Effector memory CD4-positive, alpha-beta T cell (primary cell): Measurements from ENCODE around the gene NSMF.

ENCODE experiments used
- DNase-seq, 3 donors: peaks; one replicate each; pipeline ENCODE4 v3.0.0-alpha.2; 2020
- H3K27ac ChIP-seq: 2 replicates; pipeline ENCODE4 v1.7.0; 2013; ENCODE audit warnings: mild to moderate bottlenecking, low read length, moderate library complexity; ENCODE audit not compliant: insufficient read depth, poor library complexity, severe bottlenecking
- H3K27me3 ChIP-seq: replicated peaks from 2 replicates; pipeline ENCODE4 v1.7.0; 2013; ENCODE audit warnings: mild to moderate bottlenecking, low read length; ENCODE audit not compliant: insufficient read depth, control insufficient read depth, poor library complexity, severe bottlenecking
- H3K36me3 ChIP-seq: 2 replicates; pipeline ENCODE4 v1.7.0; 2013; ENCODE audit warnings: mild to moderate bottlenecking, low read length, moderate library complexity; ENCODE audit not compliant: control insufficient read depth, insufficient read depth
- H3K4me1 ChIP-seq: 2 replicates; pipeline ENCODE4 v1.7.0; 2013; ENCODE audit warnings: low read length, mild to moderate bottlenecking; ENCODE audit not compliant: control insufficient read depth, insufficient read depth, poor library complexity, severe bottlenecking
- H3K4me3 ChIP-seq: 2 replicates; pipeline ENCODE4 v1.7.0; 2013; ENCODE audit warnings: low read length, low read depth, mild to moderate bottlenecking; ENCODE audit not compliant: insufficient read depth, poor library complexity, severe bottlenecking
- H3K9me3 ChIP-seq: 2 replicates; pipeline ENCODE4 v1.7.0; 2013; ENCODE audit warnings: mild to moderate bottlenecking, low read length, moderate library complexity; ENCODE audit not compliant: control insufficient read depth

NSMF gene

DNA sequence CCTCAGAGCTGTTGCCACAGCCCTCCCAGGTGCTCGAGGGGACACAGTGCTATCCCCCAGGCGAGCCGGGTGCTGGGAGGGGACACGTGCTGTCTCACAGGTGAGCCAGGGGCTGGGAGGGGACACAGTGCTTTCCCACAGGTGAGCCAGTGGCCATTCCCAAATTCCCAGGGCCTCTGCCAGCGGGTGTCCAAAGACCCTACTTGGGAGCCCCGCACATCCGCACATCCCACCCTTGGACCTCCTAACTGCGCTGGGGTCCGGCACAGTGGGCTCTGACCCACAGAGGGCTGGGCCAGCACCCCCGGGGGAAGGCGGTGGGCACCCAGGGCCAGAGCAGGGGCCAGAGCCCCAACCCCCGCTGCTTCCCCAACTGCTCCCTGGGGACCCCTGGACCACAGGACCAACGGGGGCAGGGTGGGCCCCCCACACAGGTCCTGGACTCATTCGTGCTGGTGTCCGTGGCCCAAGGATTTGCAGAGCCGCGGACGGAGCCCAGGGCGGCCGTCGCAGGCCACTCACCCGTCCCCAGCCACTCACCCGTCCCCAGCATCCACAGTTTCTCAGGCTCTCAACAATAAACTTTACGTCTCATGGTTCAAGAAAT lies 54.1 kb downstream of the NSMF start:
- Histone ChIP-seq H3K4me1 (peaks cover 15% of the 10 kb centered on the region), H3K4me3 (no peak overlapping the region), H3K36me3 (no peaks in the 10 kb centered on the region), H3K9me3 (no peaks in the 10 kb centered on the region), H3K27me3 (no peaks in the 10 kb centered on the region), H3K27ac (no peak overlapping the region)
- DNase-seq: no peak

DNA sequence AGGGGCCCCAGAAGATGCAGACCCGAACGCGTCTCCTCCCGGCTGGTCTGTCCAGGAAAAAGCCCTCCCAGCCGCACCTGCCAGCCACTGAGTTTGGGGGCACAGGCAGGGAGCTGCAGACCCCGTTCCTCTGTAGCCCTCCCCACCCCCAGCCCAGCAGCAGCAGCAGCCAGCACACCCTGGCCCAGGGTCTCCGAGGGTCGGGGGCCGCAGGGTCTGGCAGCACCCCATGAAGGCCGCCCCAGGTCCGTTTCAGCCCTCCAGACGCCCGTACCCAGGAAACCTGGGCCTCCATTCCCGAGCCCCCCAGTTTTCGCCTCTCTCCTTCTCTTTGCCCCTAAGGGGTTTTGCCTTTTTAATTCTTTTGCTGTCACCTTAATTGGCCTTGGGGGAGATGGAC lies 55.9 kb downstream of the NSMF start:
- no peak overlapping the region for H3K27ac ChIP-seq
- no peak overlapping the region for H3K4me3 ChIP-seq
- no peak for DNase-seq
- no peaks in the 10 kb centered on the region for H3K36me3 ChIP-seq
- no peaks in the 10 kb centered on the region for H3K27me3 ChIP-seq
- H3K9me3 ChIP-seq: no peaks in the 10 kb centered on the region
- H3K4me1 ChIP-seq: peaks cover 15% of the 10 kb centered on the region

- Histone ChIP-seq H3K36me3 (no peaks in the 10 kb centered on the region), H3K27me3 (no peaks in the 10 kb centered on the region), H3K4me1 (peaks cover 14% of the 10 kb centered on the region), H3K4me3 (no peak overlapping the region), H3K9me3 (no peaks in the 10 kb centered on the region), H3K27ac (no peak overlapping the region)
- no peak for DNase-seq
These were observed 56.4 kb downstream of the NSMF start for GRCh38 chr9:137402746-137403145.

- no peaks in the 10 kb centered on the region for H3K4me1 ChIP-seq
- no peaks in the 10 kb centered on the region for H3K9me3 ChIP-seq
- DNase-seq: no peak
- H3K4me3 ChIP-seq: no peak overlapping the region
- no peak overlapping the region for H3K27ac ChIP-seq
- H3K36me3 ChIP-seq: no peaks in the 10 kb centered on the region
- no peaks in the 10 kb centered on the region for H3K27me3 ChIP-seq
These were observed 60.3 kb downstream of the NSMF start for GRCh38 chr9:137398561-137399468.

DNA sequence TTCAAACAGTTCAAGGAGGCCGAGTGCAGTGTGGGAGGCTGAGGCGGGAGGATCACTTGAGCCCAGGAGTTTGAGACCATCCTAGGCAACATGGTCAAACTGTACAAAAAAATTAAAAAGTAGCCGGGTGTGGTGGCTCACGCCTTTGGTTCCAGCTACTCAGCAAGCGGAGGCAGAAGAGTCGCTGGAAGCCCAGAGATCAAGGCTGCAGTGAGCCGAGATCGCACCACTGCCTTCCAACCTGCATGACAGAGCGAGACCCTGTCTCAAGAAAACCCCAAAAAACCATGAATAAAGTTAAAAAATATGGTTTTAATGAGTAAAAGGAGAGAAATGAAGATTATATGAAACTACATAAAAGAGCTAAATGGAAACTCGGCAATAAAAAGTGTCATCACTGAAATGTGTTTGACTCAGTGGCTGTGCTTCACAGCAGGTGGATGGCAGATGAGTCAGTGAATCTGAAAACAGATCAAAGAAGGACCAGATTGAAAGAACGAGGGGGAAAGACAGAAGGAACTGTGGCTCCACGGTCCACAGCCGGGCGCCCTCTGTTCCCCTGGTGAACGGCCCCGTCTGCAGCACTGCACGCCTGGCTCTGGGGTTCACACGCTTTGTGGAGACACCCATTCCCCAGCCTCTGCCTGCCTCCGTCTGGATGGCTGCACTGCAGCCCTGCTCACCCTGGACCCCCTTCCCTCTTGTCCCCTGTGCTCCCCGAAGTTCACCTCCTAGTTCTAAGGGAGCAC lies 61.3 kb downstream of the NSMF start:
- H3K27me3 ChIP-seq: no peaks in the 10 kb centered on the region

More for the DNA sequence above, 61.3 kb downstream of the NSMF start:
- no peak for DNase-seq
- Histone ChIP-seq H3K36me3 (no peaks in the 10 kb centered on the region), H3K4me3 (no peak overlapping the region), H3K4me1 (no peaks in the 10 kb centered on the region), H3K9me3 (no peaks in the 10 kb centered on the region), H3K27ac (no peak overlapping the region)
